ENCODE measurements around the gene DYNC1H1.

GRCh38 chr14:101920271-101920670, 44.1 kb upstream of the DYNC1H1 start:
- TF ChIP-seq CTCF (IDR thresholded peaks at IDR 0.05; ENCODE audit: insufficient read depth, low read depth, low read length) (no peak), EZH2 (IDR thresholded peaks at IDR 0.05; ENCODE audit: insufficient read depth, low read length) (no peak)

Data from astrocyte (in vitro differentiated cells and primary cell).